Stimulated activated naive B cell treated with anti-CD40 and anti-IgM and Interleukin-4, amounts not matched to agents 10 μg/mL and 1 μg/mL and 100 μg/mL, for 72 hours (primary cell): ENCODE measurements around the gene SEMA3C.
A peak's percentile ranks its signal among the peaks of the same experiment; 100 is the strongest.
"Not testable (repeated sequence)": the region's sequence is repeated elsewhere in the genome, so short reads cannot be mapped to it uniquely, and the experiment has no call there.

Source experiments
- ATAC-seq, 2 donors: fragments of 150-1000 bp; cut with Tn5 transposase; replicated peaks; 2 replicates each; pipeline ENCODE4 v1.10.0; 2021; ENCODE audit warnings: moderate library complexity in 1 of 2
- DNase-seq: peaks from one replicate; pipeline ENCODE4 v3.0.0; 2021
- H3K27ac Mint-ChIP-seq: one replicate; pipeline ENCODE4 v1.8.0; 2022; ENCODE audit warnings: mild to moderate bottlenecking, mixed read lengths
- H3K27me3 Mint-ChIP-seq, 2 donors: one replicate each; pipeline ENCODE4 v1.8.0; 2022; ENCODE audit warnings: mixed read lengths in 2 of 2
- H3K36me3 Mint-ChIP-seq, 2 donors: one replicate each; pipeline ENCODE4 v1.8.0; 2022; ENCODE audit warnings: mixed read lengths in 2 of 2, mild to moderate bottlenecking in 1 of 2
- H3K4me1 Mint-ChIP-seq, 2 donors: one replicate each; pipeline ENCODE4 v1.8.0; 2022; ENCODE audit warnings: mixed read lengths in 2 of 2, mild to moderate bottlenecking in 1 of 2
- H3K4me3 Mint-ChIP-seq, 2 donors: one replicate each; pipeline ENCODE4 v1.8.0; 2022; ENCODE audit warnings: mild to moderate bottlenecking in 2 of 2, mixed read lengths in 2 of 2, moderate library complexity in 1 of 2
- H3K9me3 Mint-ChIP-seq, 2 donors: one replicate each; pipeline ENCODE4 v1.8.0; 2022; ENCODE audit warnings: mixed read lengths in 2 of 2, mild to moderate bottlenecking in 1 of 2

Gene SEMA3C

GRCh38 chr7:80941208-80941758 is 22.4 kb upstream of the SEMA3C start:
- no peak overlapping the region for H3K27ac Mint-ChIP-seq
- no peaks in the 10 kb centered on the region for H3K4me1 Mint-ChIP-seq
- H3K4me3 Mint-ChIP-seq, result no peak overlapping the region
- no peaks in the 10 kb centered on the region for H3K9me3 Mint-ChIP-seq
- no peaks in the 10 kb centered on the region for H3K27me3 Mint-ChIP-seq
- DNase-seq (no peak), ATAC-seq (no peak)
- H3K36me3 Mint-ChIP-seq, result no peaks in the 10 kb centered on the region

- Mint-ChIP-seq H3K4me3 (no peak overlapping the region), H3K27me3 (no peaks in the 10 kb centered on the region), H3K36me3 (no peaks in the 10 kb centered on the region), H3K4me1 (no peaks in the 10 kb centered on the region), H3K9me3 (no peaks in the 10 kb centered on the region), H3K27ac (no peak overlapping the region)
- DNase-seq (no peak), ATAC-seq (no peak)
Measured at GRCh38 chr7:80940539-80941207, 21.8 kb upstream of the SEMA3C start.

GRCh38 chr7:80937336-80937735 is 18.5 kb upstream of the SEMA3C start:
- Mint-ChIP-seq H3K27me3 (no peaks in the 10 kb centered on the region), H3K9me3 (no peaks in the 10 kb centered on the region), H3K27ac (no peak overlapping the region), H3K36me3 (no peaks in the 10 kb centered on the region), H3K4me1 (no peaks in the 10 kb centered on the region), H3K4me3 (no peak overlapping the region)
- ATAC-seq (no peak), DNase-seq (no peak)

- H3K27me3 Mint-ChIP-seq, result no peaks in the 10 kb centered on the region
- no peaks in the 10 kb centered on the region for H3K36me3 Mint-ChIP-seq
- H3K27ac Mint-ChIP-seq, result no peak overlapping the region
- H3K4me3 Mint-ChIP-seq, result no peak overlapping the region
- no peaks in the 10 kb centered on the region for H3K9me3 Mint-ChIP-seq
- no peaks in the 10 kb centered on the region for H3K4me1 Mint-ChIP-seq
- DNase-seq, result no peak
- no peak for ATAC-seq
Measured at GRCh38 chr7:80935991-80936780, 17.3 kb upstream of the SEMA3C start.

- no peak overlapping the region for H3K27ac Mint-ChIP-seq
- no peaks in the 10 kb centered on the region for H3K27me3 Mint-ChIP-seq
- no peaks in the 10 kb centered on the region for H3K9me3 Mint-ChIP-seq
- no peaks in the 10 kb centered on the region for H3K36me3 Mint-ChIP-seq
- H3K4me1 Mint-ChIP-seq, result no peaks in the 10 kb centered on the region
- DNase-seq (no peak), ATAC-seq (no peak)
- H3K4me3 Mint-ChIP-seq, result no peak overlapping the region
Measured at GRCh38 chr7:80934321-80934720, 15.5 kb upstream of the SEMA3C start.

- Mint-ChIP-seq H3K4me1 (no peaks in the 10 kb centered on the region), H3K4me3 (no peak overlapping the region), H3K27me3 (no peaks in the 10 kb centered on the region), H3K27ac (no peak overlapping the region), H3K36me3 (no peaks in the 10 kb centered on the region), H3K9me3 (no peaks in the 10 kb centered on the region)
- DNase-seq, result no peak
- ATAC-seq, result no peak
Measured at GRCh38 chr7:80932536-80932935, 13.7 kb upstream of the SEMA3C start.

- Mint-ChIP-seq H3K9me3 (no peaks in the 10 kb centered on the region), H3K4me1 (no peaks in the 10 kb centered on the region), H3K27ac (no peak overlapping the region), H3K27me3 (no peaks in the 10 kb centered on the region), H3K4me3 (no peak overlapping the region), H3K36me3 (no peaks in the 10 kb centered on the region)
- ATAC-seq, result no peak
- no peak for DNase-seq
Measured at GRCh38 chr7:80929619-80930018, 10.8 kb upstream of the SEMA3C start.

GRCh38 chr7:80926955-80927354 is 8.1 kb upstream of the SEMA3C start:
- peaks cover 9 to 22% of the 10 kb centered on the region in 2 donors for H3K4me1 Mint-ChIP-seq
- H3K4me3 Mint-ChIP-seq, ATAC-seq, DNase-seq, H3K36me3 Mint-ChIP-seq, H3K27ac Mint-ChIP-seq, H3K27me3 Mint-ChIP-seq, H3K9me3 Mint-ChIP-seq: not testable (repeated sequence)

- no peaks in the 10 kb centered on the region for H3K36me3 Mint-ChIP-seq
- no peaks in the 10 kb centered on the region for H3K9me3 Mint-ChIP-seq
- H3K27ac Mint-ChIP-seq, result no peak overlapping the region
- DNase-seq (no peak), ATAC-seq (peak; percentile 73 to 78)
- H3K27me3 Mint-ChIP-seq, result peaks cover 15 to 24% of the 10 kb centered on the region in 2 donors
- H3K4me3 Mint-ChIP-seq, result no peak overlapping the region
- H3K4me1 Mint-ChIP-seq, result peaks cover 9 to 35% of the 10 kb centered on the region in 2 donors
Measured at GRCh38 chr7:80924090-80924489, 5.2 kb upstream of the SEMA3C start.

- Mint-ChIP-seq H3K27ac (no peak overlapping the region), H3K27me3 (peaks cover 20 to 24% of the 10 kb centered on the region in 2 donors), H3K4me1 (peaks cover 13 to 39% of the 10 kb centered on the region in 2 donors), H3K4me3 (no peak overlapping the region), H3K36me3 (no peaks in the 10 kb centered on the region), H3K9me3 (no peaks in the 10 kb centered on the region)
- DNase-seq, result no peak
- no peak for ATAC-seq
Measured at GRCh38 chr7:80923211-80923612, 4.4 kb upstream of the SEMA3C start.

- Mint-ChIP-seq H3K4me1 (peaks cover 14 to 43% of the 10 kb centered on the region in 2 donors), H3K36me3 (no peaks in the 10 kb centered on the region), H3K27me3 (peaks cover 21 to 25% of the 10 kb centered on the region in 2 donors), H3K9me3 (no peaks in the 10 kb centered on the region), H3K4me3 (no peak overlapping the region), H3K27ac (no peak overlapping the region)
- DNase-seq (no peak), ATAC-seq (no peak)
Measured at GRCh38 chr7:80922253-80923049, 3.6 kb upstream of the SEMA3C start.

GRCh38 chr7:80921130-80921529 is 2.3 kb upstream of the SEMA3C start:
- DNase-seq (no peak), ATAC-seq (no peak)
- H3K27me3 Mint-ChIP-seq, result peaks cover 30 to 35% of the 10 kb centered on the region in 2 donors
- H3K4me1 Mint-ChIP-seq, result peaks cover 14 to 43% of the 10 kb centered on the region in 2 donors
- no peak overlapping the region for H3K27ac Mint-ChIP-seq
- no peak overlapping the region for H3K4me3 Mint-ChIP-seq
- no peaks in the 10 kb centered on the region for H3K9me3 Mint-ChIP-seq
- no peaks in the 10 kb centered on the region for H3K36me3 Mint-ChIP-seq

GRCh38 chr7:80918399-80918798 is 452 bp downstream of the SEMA3C start:
- peaks cover 0 to 3% of the 10 kb centered on the region in 2 donors for H3K36me3 Mint-ChIP-seq
- H3K9me3 Mint-ChIP-seq, result no peaks in the 10 kb centered on the region
- ATAC-seq (peak; percentile 78), DNase-seq (peak; percentile 15)
- peak overlapping the region; percentile 54 to 85 for H3K4me3 Mint-ChIP-seq
- H3K4me1 Mint-ChIP-seq, result peaks cover 11 to 32% of the 10 kb centered on the region in 2 donors
- H3K27me3 Mint-ChIP-seq, result peaks cover 34 to 46% of the 10 kb centered on the region in 2 donors
- H3K27ac Mint-ChIP-seq, result no peak overlapping the region
